Kidney (tissue), 14 donors: ENCODE results near the gene CETP. TPM values are rescaled to one million over a fixed set of nuclear protein-coding genes. Genes with fewer than 3 reads are reported as not detected.

ENCODE experiments used
- DNase-seq, 5 donors: peaks; one replicate each; pipeline ENCODE4 v3.0.0-alpha.2; 2013 to 2020
- FAIRE-seq: peaks from 2 replicates; lab custom pipeline; 2012; peaks lifted over from hg19 to GRCh38; lab: Jason Lieb, UNC
- H3K27ac ChIP-seq, 2 donors: one replicate each; pipeline ENCODE4 v1.7.0; 2013; ENCODE audit warnings: low read depth in 2 of 2, low read length in 2 of 2, inconsistent platforms in 1 of 2
- H3K27me3 ChIP-seq: one replicate; pipeline ENCODE4 v1.7.1; 2013; ENCODE audit warnings: low read length, inconsistent platforms; ENCODE audit not compliant: control insufficient read depth, insufficient read depth
- H3K36me3 ChIP-seq, 3 donors: one replicate each; pipeline versions ENCODE4 v1.7.0 to v1.7.1; 2013; ENCODE audit warnings: low read length in 3 of 3, control low read depth in 1 of 3, inconsistent platforms in 1 of 3; ENCODE audit not compliant: insufficient read depth in 3 of 3, control insufficient read depth in 2 of 3
- H3K4me1 ChIP-seq, 3 donors: one replicate each; pipeline versions ENCODE4 v1.7.0 to v1.7.1; 2013; ENCODE audit warnings: low read length in 3 of 3, inconsistent platforms in 1 of 3, low read depth in 1 of 3; ENCODE audit not compliant: control insufficient read depth in 2 of 3, insufficient read depth in 2 of 3
- H3K4me3 ChIP-seq, 3 donors: one replicate each; pipeline versions ENCODE4 v1.7.0 to v1.8.1; 2013; ENCODE audit warnings: low read length in 3 of 3, control low read depth in 1 of 3, inconsistent platforms in 1 of 3
- H3K9ac ChIP-seq, 3 donors: one replicate each; pipeline versions ENCODE4 v1.7.0 to v1.7.1; 2013; ENCODE audit warnings: low read length in 3 of 3, control low read depth in 1 of 3, inconsistent platforms in 1 of 3
- H3K9me3 ChIP-seq, 3 donors: one replicate each; pipeline versions ENCODE4 v1.7.0 to v1.7.1; 2013; ENCODE audit warnings: low read length in 3 of 3, control low read depth in 1 of 3, inconsistent platforms in 1 of 3; ENCODE audit not compliant: control insufficient read depth in 2 of 3, insufficient read depth in 1 of 3
- intact Hi-C: fragments of 100-400 bp; cut with DNase I; formaldehyde crosslinking; loops from one replicate; pipeline ENCODE4 v1.11.1; 2022
- polyA plus RNA-seq: library from polyadenylated mRNA; stranded (reverse); fragments of 350-450 nt; fragmentation: Illumina TruSeq; extraction: RNeasy Lipid Tissue Mini Kit (QIAGEN cat#74804); gene quantifications from one replicate; pipeline ENCODE4 v1.2.3, GENCODE V29; 2014; ENCODE audit warnings: low read depth, low replicate concordance; ENCODE audit not compliant: insufficient read depth
- total RNA-seq: library from RNA; stranded (reverse); fragmentation: NEBNext Ultra II Directional; extraction: Animal tissue kit (Norgen Biotek cat#: 25700); gene quantifications from one replicate; pipeline ENCODE4 v1.2.1, GENCODE V29; 2021
- TF ChIP-seq, protein P1 (sequence below): IDR thresholded peaks from 3 replicates; pipeline ENCODE4 v1.5.1; 2012; ENCODE audit warnings: mild to moderate bottlenecking, moderate library complexity, borderline replicate concordance; ENCODE audit not compliant: insufficient read depth; ENCODE audit errors: extremely low read depth
- donor health status: control.
- donor health status: control.
- donor health status: control.
- donor health status: control.
- donor health status: control.
- donor health status: DM: yes; HTN: yes; CAD: no.
- donor health status: Normal renal cell carcinoma (clear cell type).

The CETP gene
- total and polyA plus RNA-seq, 2 donors from 2014 or later: 1.3 to 2.1 TPM

DNA sequence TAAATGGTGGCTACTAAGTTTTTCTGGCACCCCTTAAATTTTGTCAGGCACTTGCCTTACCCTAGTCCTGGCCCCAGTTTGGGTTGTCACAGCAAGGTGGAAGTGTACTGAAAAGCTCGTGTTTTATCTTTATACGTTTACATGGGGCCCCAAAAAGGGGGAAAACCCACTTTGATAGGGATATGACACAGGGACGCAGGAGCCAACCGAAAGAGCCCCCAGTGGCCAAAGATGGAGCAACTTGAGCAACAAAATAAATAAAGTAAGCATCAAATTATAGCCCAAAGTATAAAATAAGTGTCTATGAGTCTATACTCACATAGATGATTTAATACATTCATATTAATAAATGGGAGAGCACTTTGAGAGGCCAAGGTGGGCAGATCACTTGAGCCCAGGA, 5.0 kb upstream of the CETP start:
- Histone ChIP-seq H3K9ac (no peak overlapping the region), H3K36me3 (no peaks in the 10 kb centered on the region), H3K27ac (no peak overlapping the region), H3K27me3 (no peaks in the 10 kb centered on the region), H3K9me3 (no peaks in the 10 kb centered on the region), H3K4me3 (no peak overlapping the region), H3K4me1 (peaks cover 0 to under 1% (median 0%) of the 10 kb centered on the region in 3 donors)
- intact Hi-C loops: no loop called here
- FAIRE-seq (no peak), DNase-seq (no peak)
- TF ChIP-seq, protein P1, sequence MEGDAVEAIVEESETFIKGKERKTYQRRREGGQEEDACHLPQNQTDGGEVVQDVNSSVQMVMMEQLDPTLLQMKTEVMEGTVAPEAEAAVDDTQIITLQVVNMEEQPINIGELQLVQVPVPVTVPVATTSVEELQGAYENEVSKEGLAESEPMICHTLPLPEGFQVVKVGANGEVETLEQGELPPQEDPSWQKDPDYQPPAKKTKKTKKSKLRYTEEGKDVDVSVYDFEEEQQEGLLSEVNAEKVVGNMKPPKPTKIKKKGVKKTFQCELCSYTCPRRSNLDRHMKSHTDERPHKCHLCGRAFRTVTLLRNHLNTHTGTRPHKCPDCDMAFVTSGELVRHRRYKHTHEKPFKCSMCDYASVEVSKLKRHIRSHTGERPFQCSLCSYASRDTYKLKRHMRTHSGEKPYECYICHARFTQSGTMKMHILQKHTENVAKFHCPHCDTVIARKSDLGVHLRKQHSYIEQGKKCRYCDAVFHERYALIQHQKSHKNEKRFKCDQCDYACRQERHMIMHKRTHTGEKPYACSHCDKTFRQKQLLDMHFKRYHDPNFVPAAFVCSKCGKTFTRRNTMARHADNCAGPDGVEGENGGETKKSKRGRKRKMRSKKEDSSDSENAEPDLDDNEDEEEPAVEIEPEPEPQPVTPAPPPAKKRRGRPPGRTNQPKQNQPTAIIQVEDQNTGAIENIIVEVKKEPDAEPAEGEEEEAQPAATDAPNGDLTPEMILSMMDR: no peak

DNA sequence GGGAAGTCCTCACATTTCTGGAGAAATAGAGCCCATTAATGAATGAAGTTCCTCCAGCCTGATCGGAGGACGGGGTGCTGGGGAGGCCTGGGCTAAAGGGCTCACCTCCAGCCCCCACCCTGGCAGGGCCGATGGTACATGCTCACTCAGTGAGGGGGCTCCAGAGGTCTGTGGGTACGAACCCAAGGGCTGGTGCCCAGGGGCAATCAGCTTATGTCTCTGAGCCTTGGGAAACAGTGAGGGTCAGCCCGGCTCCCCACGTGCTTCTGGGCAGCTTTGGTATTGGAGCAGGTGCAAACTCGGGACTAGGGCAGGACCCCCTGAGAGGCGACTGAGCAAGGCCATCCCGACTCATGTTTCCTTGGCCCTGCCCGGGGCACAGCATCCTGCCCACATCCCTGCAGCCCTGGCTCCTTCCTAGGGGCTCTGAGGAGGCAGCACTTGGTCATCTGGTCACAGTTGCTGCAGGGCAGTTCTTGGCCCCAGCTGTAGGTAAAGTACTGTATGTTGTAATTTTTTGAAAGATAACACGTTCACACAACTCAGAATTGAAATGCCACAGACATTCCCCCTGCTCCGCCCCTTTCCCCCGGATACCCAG, 969 bp upstream of the CETP start:
- no peaks in the 10 kb centered on the region for H3K9me3 ChIP-seq
- DNase-seq (peak in 1 of 5 donors; percentile 66), FAIRE-seq (no peak)
- intact Hi-C loops: no loop called here
- no peaks in the 10 kb centered on the region for H3K27me3 ChIP-seq
- H3K4me3 ChIP-seq: no peak overlapping the region
- H3K4me1 ChIP-seq: peaks cover 0 to 14% (median 7%) of the 10 kb centered on the region in 3 donors
- no peaks in the 10 kb centered on the region for H3K36me3 ChIP-seq
- no peak overlapping the region for H3K27ac ChIP-seq
- TF ChIP-seq, protein P1: no peak
- no peak overlapping the region for H3K9ac ChIP-seq

DNA sequence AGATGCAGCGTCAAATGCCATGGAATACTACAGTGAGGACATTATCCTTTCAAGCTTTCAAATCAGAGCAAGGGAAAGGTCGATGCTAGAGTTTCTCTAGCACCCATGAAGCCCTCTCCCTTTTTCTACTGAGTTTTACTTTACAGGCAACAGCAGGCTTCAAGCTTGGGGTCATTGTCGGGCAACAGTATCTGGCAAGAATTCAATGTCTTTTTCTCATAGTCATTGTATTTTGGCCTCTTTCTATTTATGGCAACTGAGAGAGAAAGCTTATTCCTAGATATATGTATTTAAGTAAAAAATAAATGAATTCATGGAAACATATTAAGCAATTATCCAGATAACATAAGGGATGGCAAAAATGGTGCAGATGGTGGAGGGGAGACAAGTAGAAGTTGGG, 364 bp upstream of the CETP start:
- H3K9me3 ChIP-seq: no peaks in the 10 kb centered on the region
- no peaks in the 10 kb centered on the region for H3K36me3 ChIP-seq
- intact Hi-C loops: no loop called here
- H3K27me3 ChIP-seq: no peaks in the 10 kb centered on the region
- H3K27ac ChIP-seq: peak overlapping the region in 1 of 2 donors; percentile 57
- no peak overlapping the region for H3K9ac ChIP-seq
- DNase-seq: peak in 1 of 5 donors; percentile 50
- H3K4me1 ChIP-seq: peaks cover 0 to 14% (median 7%) of the 10 kb centered on the region in 3 donors
- TF ChIP-seq, protein P1: no peak
- no peak overlapping the region for H3K4me3 ChIP-seq
- FAIRE-seq: no peak
